GM12874 (cell line): ENCODE data around the gene PLS3.

ENCODE experiments used
- TF ChIP-seq, protein P1 (sequence below): IDR thresholded peaks from 2 replicates; pipeline ENCODE4 v1.5.1; 2011; ENCODE audit warnings: low read depth, mild to moderate bottlenecking, control low read depth, low read length, moderate library complexity; ENCODE audit not compliant: insufficient read depth

PLS3 gene

GRCh38 chrX:115560211-115560977, 580 bp upstream of the PLS3 start:
- TF ChIP-seq, protein P1, sequence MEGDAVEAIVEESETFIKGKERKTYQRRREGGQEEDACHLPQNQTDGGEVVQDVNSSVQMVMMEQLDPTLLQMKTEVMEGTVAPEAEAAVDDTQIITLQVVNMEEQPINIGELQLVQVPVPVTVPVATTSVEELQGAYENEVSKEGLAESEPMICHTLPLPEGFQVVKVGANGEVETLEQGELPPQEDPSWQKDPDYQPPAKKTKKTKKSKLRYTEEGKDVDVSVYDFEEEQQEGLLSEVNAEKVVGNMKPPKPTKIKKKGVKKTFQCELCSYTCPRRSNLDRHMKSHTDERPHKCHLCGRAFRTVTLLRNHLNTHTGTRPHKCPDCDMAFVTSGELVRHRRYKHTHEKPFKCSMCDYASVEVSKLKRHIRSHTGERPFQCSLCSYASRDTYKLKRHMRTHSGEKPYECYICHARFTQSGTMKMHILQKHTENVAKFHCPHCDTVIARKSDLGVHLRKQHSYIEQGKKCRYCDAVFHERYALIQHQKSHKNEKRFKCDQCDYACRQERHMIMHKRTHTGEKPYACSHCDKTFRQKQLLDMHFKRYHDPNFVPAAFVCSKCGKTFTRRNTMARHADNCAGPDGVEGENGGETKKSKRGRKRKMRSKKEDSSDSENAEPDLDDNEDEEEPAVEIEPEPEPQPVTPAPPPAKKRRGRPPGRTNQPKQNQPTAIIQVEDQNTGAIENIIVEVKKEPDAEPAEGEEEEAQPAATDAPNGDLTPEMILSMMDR: no peak

GRCh38 chrX:115561605-115562479, 868 bp downstream of the PLS3 start:
- TF ChIP-seq, protein P1: no peak

GRCh38 chrX:115562480-115562847, 1.5 kb downstream of the PLS3 start:
- TF ChIP-seq, protein P1: no peak

DNA sequence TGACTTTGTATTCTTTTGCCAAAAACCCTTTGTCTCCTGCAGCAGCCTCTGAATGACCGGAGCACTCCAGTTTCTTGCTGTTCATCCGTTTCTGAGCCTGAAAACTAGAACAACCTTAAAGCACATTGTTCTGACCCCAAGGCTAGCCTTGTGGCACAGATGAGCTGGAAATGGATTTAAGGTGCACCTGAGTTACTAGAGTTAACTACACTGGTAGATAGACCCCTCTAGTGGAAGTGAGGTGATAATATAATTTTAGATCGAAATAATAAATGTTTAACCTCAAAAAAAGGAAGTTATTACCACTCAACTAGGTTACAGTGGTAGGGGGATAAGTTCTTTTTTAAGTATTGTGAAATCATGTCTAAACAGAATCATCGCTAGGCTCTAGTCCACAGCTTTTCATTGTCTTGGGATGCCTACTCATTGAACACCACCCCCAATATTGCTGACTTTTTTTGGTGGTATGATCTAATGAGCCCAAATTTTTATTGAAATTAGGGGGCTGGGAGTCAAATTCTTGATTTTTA, 2.7 kb downstream of the PLS3 start:
- TF ChIP-seq, protein P1: no peak

DNA sequence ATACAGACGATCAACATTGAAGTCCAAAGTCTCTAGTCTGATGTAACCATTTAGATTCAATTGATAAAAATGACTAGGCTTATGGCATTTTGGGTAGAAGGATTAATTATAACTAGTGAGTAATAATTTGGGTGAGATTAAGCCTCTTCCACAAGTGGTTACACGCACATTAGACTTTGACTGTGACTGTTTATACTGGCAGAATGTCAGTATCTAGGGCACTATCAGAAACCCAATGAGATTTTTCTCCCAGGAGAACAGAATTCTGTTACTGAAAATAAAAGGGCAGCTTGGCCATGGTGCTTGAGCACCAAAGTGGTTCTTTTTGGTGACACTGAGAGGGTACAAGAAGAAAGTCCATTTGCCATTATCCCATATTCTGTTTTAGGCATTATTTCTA, 3.3 kb downstream of the PLS3 start:
- TF ChIP-seq, protein P1: no peak

- TF ChIP-seq, protein P1: no peak
Observed at GRCh38 chrX:115565888-115566287, 4.9 kb downstream of the PLS3 start.

DNA sequence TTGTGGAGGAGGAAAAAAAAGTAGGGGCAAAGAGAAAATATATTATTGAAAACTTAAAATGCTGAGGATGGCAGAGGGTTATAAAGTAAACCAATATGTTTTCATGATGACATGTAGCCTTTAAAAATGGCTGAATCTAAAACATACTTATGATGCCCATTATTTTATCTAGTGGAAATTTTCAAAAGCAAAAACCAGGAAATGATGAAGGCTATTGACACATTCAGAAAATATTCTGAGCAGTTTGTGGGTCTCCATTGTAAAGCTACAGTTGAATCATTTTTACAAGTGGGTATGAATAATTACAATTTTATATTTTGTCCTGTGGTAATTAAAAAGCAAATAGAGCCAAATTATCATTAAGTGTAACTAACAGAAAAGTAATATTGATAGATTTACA, 10.7 kb downstream of the PLS3 start:
- TF ChIP-seq, protein P1: no peak
